Thyroid gland (tissue), 4 donors: ENCODE measurements around the gene ADAM22.

Source experiments
- CTCF ChIP-seq, 6 experiments: fragments of 200-600 bp in 3 of 6; fragments of 450-650 bp in 3 of 6; sonication (generic) in 3 of 6; IDR thresholded peaks; one replicate each; pipeline ENCODE4 v1.5.1; 2016 to 2019; ENCODE audit warnings: antibody characterized with exemption in 6 of 6, mild to moderate bottlenecking in 2 of 6, inconsistent platforms in 1 of 6, moderate library complexity in 1 of 6
- POLR2A ChIP-seq, 2 donors: fragments of 450-650 bp; IDR thresholded peaks; one replicate each; pipeline ENCODE4 v1.6.1; 2017; ENCODE audit warnings: antibody characterized with exemption in 2 of 2, mild to moderate bottlenecking in 2 of 2, moderate library complexity in 1 of 2

- no peak for TF ChIP-seq POLR2A (IDR thresholded peaks at IDR 0.05)
- no peak for TF ChIP-seq CTCF (IDR thresholded peaks at IDR 0.05)
These were observed 79.9 kb downstream of the ADAM22 start for GRCh38 chr7:88013981-88014380.
